GM12878 (cell line): ENCODE data around the gene CHCHD3. TPM values are rescaled to one million over a fixed set of nuclear protein-coding genes. Genes with fewer than 3 reads are reported as not detected.

Source experiments
- ATAC-seq: fragments of 200-7000 bp; cut with Tn5 transposase; 3 replicates; pipeline ENCODE4 v1.9.1; 2020; ENCODE audit warnings: mild to moderate bottlenecking, moderate library complexity
- BruUV-seq: library from RNA; stranded (reverse); fragments of 400-500 nt; replicated peaks from 2 replicates; lab custom pipeline; 2021; lab: Mats Ljungman, UMichigan
- CTCF ChIA-PET: fragments of 300-600 bp; sonication (Branson Sonifier 250); formaldehyde crosslinking; extraction: SDS; loops from one replicate; lab custom pipeline; 2021; ENCODE audit warnings: inconsistent platforms; lab: Yijun Ruan, JAX
- POLR2A ChIA-PET: fragments of 350-600 bp; formaldehyde crosslinking; extraction: SDS; loops from one replicate; lab custom pipeline; 2021; ENCODE audit warnings: inconsistent platforms; lab: Charles Lee
- RAD21 ChIA-PET: fragments of 300-600 bp; sonication (Branson Sonifier 250); formaldehyde crosslinking; loops from one replicate; lab custom pipeline; 2023; ENCODE audit warnings: antibody characterized with exemption; ENCODE audit not compliant: unreplicated experiment; lab: Charles Lee
- SMC1A ChIA-PET: fragments of 300-600 bp; sonication (Branson Sonifier 250); formaldehyde crosslinking; loops from one replicate; lab custom pipeline; 2023; ENCODE audit not compliant: unreplicated experiment, uncharacterized antibody; lab: Charles Lee
- DNase-seq: peaks from one replicate; pipeline ENCODE4 v3.0.0-alpha.2; 2011; ENCODE audit warnings: low read depth, low spot score
- FAIRE-seq: peaks from 3 replicates; lab custom pipeline; 2011; peaks lifted over from hg19 to GRCh38; lab: Jason Lieb, UNC
- H2AFZ ChIP-seq: 2 replicates; pipeline ENCODE4 v1.6.0; 2011; ENCODE audit warnings: low read depth, low read length, control low read depth; ENCODE audit not compliant: control insufficient read depth
- H3K27ac ChIP-seq: 2 replicates; pipeline ENCODE4 v1.5.1; 2011; ENCODE audit warnings: control low read depth; ENCODE audit not compliant: control insufficient read depth, insufficient read depth
- H3K27me3 ChIP-seq, 2 experiments: replicated peaks in 1 of 2; 2 replicates each; pipeline versions ENCODE4 v1.6.0 to v1.6.1; 2011; ENCODE audit warnings: low read length in 1 of 2; ENCODE audit not compliant: control insufficient read depth in 2 of 2, insufficient read depth in 2 of 2
- H3K36me3 ChIP-seq, 2 experiments: 2 replicates each; pipeline ENCODE4 v1.5.1; 2011; ENCODE audit warnings: low read length in 1 of 2; ENCODE audit not compliant: control insufficient read depth in 2 of 2, insufficient read depth in 2 of 2
- H3K4me1 ChIP-seq: 2 replicates; pipeline ENCODE4 v1.6.1; 2011; ENCODE audit warnings: mild to moderate bottlenecking, low read length, moderate library complexity, mixed read lengths; ENCODE audit not compliant: control insufficient read depth, insufficient read depth
- H3K4me2 ChIP-seq: 2 replicates; pipeline ENCODE4 v1.6.0; 2011; ENCODE audit warnings: control low read depth; ENCODE audit not compliant: control insufficient read depth, insufficient read depth
- H3K4me3 ChIP-seq: fragments of 200-600 bp; sonication (generic); 2 replicates; pipeline ENCODE4 v1.5.1; 2016
- H3K79me2 ChIP-seq: 2 replicates; pipeline ENCODE4 v1.6.0; 2011; ENCODE audit warnings: low read length; ENCODE audit not compliant: control insufficient read depth, insufficient read depth
- H3K9ac ChIP-seq: 2 replicates; pipeline ENCODE4 v1.8.0; 2011; ENCODE audit warnings: low read length, control low read depth, mixed read lengths; ENCODE audit not compliant: control insufficient read depth, insufficient read depth
- H3K9me3 ChIP-seq: replicated peaks from 3 replicates; pipeline ENCODE4 v1.5.1; 2011; ENCODE audit warnings: mild to moderate bottlenecking, low read length; ENCODE audit not compliant: control insufficient read depth, insufficient read depth
- H4K20me1 ChIP-seq: 2 replicates; pipeline ENCODE4 v1.6.0; 2011; ENCODE audit not compliant: control insufficient read depth, insufficient read depth
- BHLHE40 ChIP-seq, 2 experiments: fragments of 450-650 bp in 1 of 2; IDR thresholded peaks; 2 replicates each; pipeline ENCODE4 v1.6.1; 2011 to 2017; ENCODE audit warnings: low read depth in 2 of 2, borderline replicate concordance in 1 of 2, improper control_type of control experiment in 1 of 2, low read length in 1 of 2, mild to moderate bottlenecking in 1 of 2
- FOXM1 ChIP-seq: IDR thresholded peaks from 2 replicates; pipeline ENCODE4 v1.6.1; 2012; ENCODE audit warnings: low read depth, mild to moderate bottlenecking, inconsistent platforms, low read length, moderate library complexity
- RCOR1 ChIP-seq: conservative IDR thresholded peaks from 2 replicates; pipeline ENCODE4 v1.6.1; 2012; ENCODE audit warnings: low read depth, low read length, improper control_type of control experiment
- RELA ChIP-seq: fragments of 450-650 bp; IDR thresholded peaks from 2 replicates; pipeline ENCODE4 v1.8.0; 2014; ENCODE audit warnings: borderline replicate concordance; ENCODE audit not compliant: partially characterized antibody
- TBL1XR1 ChIP-seq: IDR thresholded peaks from 2 replicates; pipeline ENCODE4 v1.6.1; 2012; ENCODE audit warnings: low read depth, low read length, improper control_type of control experiment
- ZBTB4 ChIP-seq: fragments of 450-650 bp; formaldehyde crosslinking; IDR thresholded peaks from 2 replicates; pipeline ENCODE4 v1.4.0; 2022; ENCODE audit warnings: mild to moderate bottlenecking, moderate library complexity
- ZNF384 ChIP-seq: IDR thresholded peaks from 2 replicates; pipeline ENCODE4 v1.6.1; 2012; ENCODE audit warnings: low read depth, mild to moderate bottlenecking, low read length, improper control_type of control experiment, borderline replicate concordance
- WGBS: methylation state at CpG from one replicate; pipeline ENCODE4 v1.1.6; 2016; ENCODE audit warnings: low lambda C conversion rate; ENCODE audit not compliant: insufficient replicate concordance, insufficient coverage; ENCODE audit errors: missing lambda C conversion rate; 5-methylcytosine and 5-hydroxymethylcytosine counted together
- in situ Hi-C: fragments of 300-500 bp; cut with MboI; formaldehyde crosslinking; loops from 9 replicates; pipeline ENCODE4 v1.14.3; 2018; ENCODE audit warnings: mixed read lengths
- intact Hi-C: fragments of 100-400 bp; cut with micrococcal nuclease; formaldehyde crosslinking; loops from one replicate; pipeline ENCODE4 v1.14.2; 2022; ENCODE audit not compliant: unreplicated experiment
- polyA plus RNA-seq, 11 experiments: library from polyadenylated mRNA; depleted of rRNA in 4 of 11; unstranded in 6 of 11; stranded (reverse) in 5 of 11; fragments of >200 nt; fragmentation: Nextera tagmentation in 4 of 11; fragmentation: Illumina TruSeq in 1 of 11; extraction: Ambion mirVana in 4 of 11; extraction: Trizol in 1 of 11; gene quantifications; 1 replicate in 1 of 11; 2 replicates in 10 of 11; pipeline versions ENCODE4 v1.2.1 to v1.2.3, GENCODE V29; 2011 to 2016; ENCODE audit warnings: inconsistent platforms in 2 of 11, missing spikeins in 2 of 11, low read depth in 1 of 11
- total RNA-seq, 4 experiments: library from RNA; depleted of rRNA in 3 of 4; stranded (reverse); fragments of >200 nt in 3 of 4; fragmentation: Illumina TruSeq in 1 of 4; extraction: Trizol in 1 of 4; gene quantifications; 2 replicates each; pipeline versions ENCODE4 v1.2.1 to v1.2.3, GENCODE V29; 2013 to 2021
- TF ChIP-seq, protein P1 (sequence below): IDR thresholded peaks from 2 replicates; pipeline ENCODE4 v1.6.1; 2011; ENCODE audit warnings: low read depth, mild to moderate bottlenecking, low read length, moderate library complexity, borderline replicate concordance; ENCODE audit errors: extremely low read depth

The CHCHD3 gene
- total and polyA plus RNA-seq, 10 of the 15 experiments (the other 5 are each of a cell fraction or from before 2014, with no cell fraction given): 38.3 to 178 (median 96.2) TPM

GRCh38 chr7:132776048-132776620 is 305.8 kb downstream of the CHCHD3 start:
- ChIA-PET SMC1A (no interaction called here), POLR2A (no interaction called here)
- WGBS: 65% methylated on average over 5 of the region's 5 CpGs
- FAIRE-seq: no peak
- no peak for TF ChIP-seq TBL1XR1
- TF ChIP-seq ZNF384: no peak
- TF ChIP-seq RELA: no peak
- TF ChIP-seq FOXM1: no peak
- TF ChIP-seq RCOR1: no peak
- no peak for TF ChIP-seq BHLHE40 (IDR thresholded peaks at IDR 0.05; ENCODE audit: borderline replicate concordance in 1 of 2, low read depth in 2 of 2, low read length in 1 of 2)
- TF ChIP-seq, protein P1, sequence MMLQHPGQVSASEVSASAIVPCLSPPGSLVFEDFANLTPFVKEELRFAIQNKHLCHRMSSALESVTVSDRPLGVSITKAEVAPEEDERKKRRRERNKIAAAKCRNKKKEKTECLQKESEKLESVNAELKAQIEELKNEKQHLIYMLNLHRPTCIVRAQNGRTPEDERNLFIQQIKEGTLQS: no peak
- TF ChIP-seq ZBTB4 (CRISPR knock-in tag): no peak
- TF ChIP-seq, all 136 proteins: peak for 0
- Histone ChIP-seq H3K36me3 (no peaks in the 10 kb centered on the region), H3K4me3 (no peak overlapping the region), H3K4me1 (no peaks in the 10 kb centered on the region), H3K9ac (no peak overlapping the region), H4K20me1 (no peaks in the 10 kb centered on the region), H3K4me2 (no peak overlapping the region), H3K27me3 (no peaks in the 10 kb centered on the region), H3K9me3 (no peaks in the 10 kb centered on the region), H3K79me2 (no peaks in the 10 kb centered on the region), H3K27ac (no peak overlapping the region), H2AFZ (no peak overlapping the region)
- ATAC-seq: no peak
- intact Hi-C loops (no loop called here), in situ Hi-C loops (no loop called here)
- no TSS peak for BruUV-seq
- ChIA-PET RAD21 (no interaction called here), CTCF (no interaction called here)
- no peak for DNase-seq
